IPS-11a (cell line): ENCODE measurements around the gene KLHL13.

Experiments used
- H3K4me3 ChIP-seq: one replicate; pipeline ENCODE4 v1.5.1; 2013; ENCODE audit warnings: low read depth, low read length, control low read depth

The KLHL13 gene

DNA sequence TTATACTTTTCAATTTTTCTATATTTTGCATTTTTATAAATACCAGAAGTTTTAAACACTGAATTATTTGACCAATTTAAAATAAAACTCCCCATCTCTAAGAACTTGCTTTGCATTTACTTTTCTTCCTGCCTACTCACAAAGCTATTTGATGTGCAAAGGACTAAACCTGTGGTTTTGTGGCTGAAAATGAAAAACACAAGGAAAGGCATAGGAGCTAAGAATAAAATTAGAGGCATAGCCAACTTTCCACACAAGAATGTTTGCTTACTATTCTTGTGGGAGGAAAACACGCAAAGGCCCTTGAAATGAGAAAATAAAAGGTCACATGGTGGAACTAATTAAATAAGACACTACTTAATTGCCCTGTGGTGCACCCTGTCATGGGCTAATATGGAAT, 221.2 kb downstream of the KLHL13 start:
- no peak overlapping the region for H3K4me3 ChIP-seq

DNA sequence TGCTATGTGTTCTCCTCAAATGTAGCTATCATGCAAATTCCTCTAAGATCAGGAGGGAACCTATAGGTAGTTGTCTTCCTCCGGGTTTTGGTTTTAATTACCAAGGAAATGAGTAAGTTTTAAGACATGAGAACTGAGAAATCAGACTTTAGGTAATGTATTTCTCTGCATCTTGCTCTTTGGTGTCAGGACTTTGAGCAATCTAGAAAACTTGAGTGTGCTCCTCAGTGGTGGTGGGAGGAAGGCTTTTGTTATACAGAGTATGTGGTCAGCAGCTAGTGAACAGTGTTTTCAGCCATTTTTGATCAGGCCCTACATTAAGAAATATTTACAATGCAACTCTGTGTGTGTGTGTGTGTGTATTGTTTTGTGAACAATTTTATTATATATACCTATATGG, 224.1 kb downstream of the KLHL13 start:
- H3K4me3 ChIP-seq, result no peak overlapping the region

DNA sequence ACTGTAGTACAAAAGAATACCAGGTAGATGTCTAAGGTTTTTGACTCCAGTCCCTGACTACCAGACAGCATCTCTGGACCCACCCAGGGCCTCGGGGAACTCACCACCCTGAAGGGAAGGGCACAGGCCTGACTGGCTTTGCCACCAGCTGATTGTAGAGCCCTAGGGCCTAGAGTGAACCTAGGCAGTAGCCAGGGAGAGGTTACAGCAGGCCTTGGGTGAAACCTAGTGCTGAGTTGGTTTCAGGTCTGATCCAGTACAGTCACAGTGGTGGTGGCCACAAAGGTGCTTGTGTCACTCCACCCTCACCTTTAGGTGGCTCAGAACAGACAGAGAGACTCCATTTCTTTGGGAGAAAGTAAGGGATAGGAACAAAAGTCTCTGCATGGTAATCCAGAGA, 244.8 kb downstream of the KLHL13 start:
- no peak overlapping the region for H3K4me3 ChIP-seq

DNA sequence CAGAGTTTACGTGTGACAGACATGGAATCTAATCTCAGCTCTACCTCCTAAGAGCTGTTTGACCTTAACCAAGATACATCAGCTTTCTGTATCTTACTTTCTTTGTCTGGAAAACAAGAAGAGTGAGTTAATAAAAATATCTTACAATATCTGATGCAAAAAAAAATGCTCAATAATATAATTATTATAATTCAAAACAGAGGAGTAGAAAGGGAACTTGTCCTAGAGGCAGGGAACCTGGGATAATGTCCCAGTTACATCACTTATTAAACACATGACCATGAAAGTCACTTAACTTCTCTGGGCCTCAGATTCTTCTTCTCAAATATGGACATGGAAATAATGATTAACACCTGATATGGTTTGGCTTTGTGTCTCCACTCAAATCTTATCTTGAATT, 256.1 kb downstream of the KLHL13 start:
- no peak overlapping the region for H3K4me3 ChIP-seq

DNA sequence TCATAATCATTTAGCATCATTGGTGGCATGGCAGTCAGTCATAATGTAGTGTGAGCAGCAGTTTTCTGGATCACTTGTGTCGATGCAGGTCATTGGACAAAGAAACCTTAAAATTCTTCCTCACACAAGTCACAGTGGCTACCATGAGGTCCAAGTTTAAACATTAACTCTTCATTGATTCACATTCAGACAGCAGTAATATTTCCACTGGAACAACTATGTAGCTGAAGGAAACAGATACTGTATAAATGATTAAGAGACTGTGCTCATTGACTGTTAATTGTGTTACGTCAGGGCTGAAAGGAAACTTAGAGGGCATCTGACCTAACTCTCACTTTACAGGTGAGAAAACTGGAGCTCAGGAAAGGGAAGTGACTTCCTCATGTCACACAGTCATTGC, 261.8 kb downstream of the KLHL13 start:
- no peak overlapping the region for H3K4me3 ChIP-seq

DNA sequence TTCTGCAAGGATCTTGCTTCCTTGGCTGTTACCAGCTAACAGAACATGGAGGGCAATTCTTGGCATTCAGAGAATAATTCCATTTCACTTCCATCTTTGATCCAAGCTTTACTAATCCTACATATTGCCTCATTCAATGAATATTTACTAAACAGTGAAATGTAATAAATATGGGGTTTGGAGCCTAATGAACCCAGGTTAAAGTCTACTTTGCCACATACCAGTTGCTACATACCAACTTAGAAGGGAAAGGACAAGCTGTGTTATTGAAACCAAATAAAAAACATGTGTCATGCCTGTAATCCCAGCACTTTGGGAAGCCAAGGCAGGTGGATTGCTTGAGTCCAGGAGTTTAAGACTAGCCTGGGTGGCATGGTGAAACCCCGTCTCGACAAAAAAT, 265.6 kb downstream of the KLHL13 start:
- no peak overlapping the region for H3K4me3 ChIP-seq
